ENCODE data around the gene DNMT1.
A peak's percentile ranks its signal among the peaks of the same experiment; 100 is the strongest.

DNMT1 gene

DNA sequence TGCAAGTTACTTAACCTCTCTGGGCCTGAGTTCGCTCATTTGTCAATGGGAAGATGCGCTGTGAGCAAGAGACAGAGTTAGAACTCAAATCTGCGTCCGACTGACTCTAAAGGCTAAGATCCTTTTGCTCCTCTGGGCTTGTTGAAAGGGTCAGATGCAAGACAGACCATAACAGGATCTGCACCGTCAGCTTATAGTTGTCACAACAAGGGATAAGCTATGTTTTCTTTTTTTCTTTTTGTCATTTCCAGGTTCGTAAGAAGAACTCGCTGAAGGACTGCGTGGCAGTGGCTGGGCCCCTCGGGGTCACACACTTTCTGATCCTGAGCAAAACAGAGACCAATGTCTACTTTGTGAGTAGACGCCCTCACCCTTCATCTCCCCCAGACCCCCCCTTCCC, 87.5 kb downstream of the DNMT1 start:
- TF ChIP-seq, protein P1, sequence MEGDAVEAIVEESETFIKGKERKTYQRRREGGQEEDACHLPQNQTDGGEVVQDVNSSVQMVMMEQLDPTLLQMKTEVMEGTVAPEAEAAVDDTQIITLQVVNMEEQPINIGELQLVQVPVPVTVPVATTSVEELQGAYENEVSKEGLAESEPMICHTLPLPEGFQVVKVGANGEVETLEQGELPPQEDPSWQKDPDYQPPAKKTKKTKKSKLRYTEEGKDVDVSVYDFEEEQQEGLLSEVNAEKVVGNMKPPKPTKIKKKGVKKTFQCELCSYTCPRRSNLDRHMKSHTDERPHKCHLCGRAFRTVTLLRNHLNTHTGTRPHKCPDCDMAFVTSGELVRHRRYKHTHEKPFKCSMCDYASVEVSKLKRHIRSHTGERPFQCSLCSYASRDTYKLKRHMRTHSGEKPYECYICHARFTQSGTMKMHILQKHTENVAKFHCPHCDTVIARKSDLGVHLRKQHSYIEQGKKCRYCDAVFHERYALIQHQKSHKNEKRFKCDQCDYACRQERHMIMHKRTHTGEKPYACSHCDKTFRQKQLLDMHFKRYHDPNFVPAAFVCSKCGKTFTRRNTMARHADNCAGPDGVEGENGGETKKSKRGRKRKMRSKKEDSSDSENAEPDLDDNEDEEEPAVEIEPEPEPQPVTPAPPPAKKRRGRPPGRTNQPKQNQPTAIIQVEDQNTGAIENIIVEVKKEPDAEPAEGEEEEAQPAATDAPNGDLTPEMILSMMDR (IDR thresholded peaks at IDR 0.05; ENCODE audit: control insufficient read depth, extremely low read depth, insufficient read depth), result no peak
- no peak for DNase-seq (ENCODE audit: low read depth)
- H3K4me3 ChIP-seq (ENCODE audit: low read depth, low read length), result peak overlapping the region; percentile 91

DNA sequence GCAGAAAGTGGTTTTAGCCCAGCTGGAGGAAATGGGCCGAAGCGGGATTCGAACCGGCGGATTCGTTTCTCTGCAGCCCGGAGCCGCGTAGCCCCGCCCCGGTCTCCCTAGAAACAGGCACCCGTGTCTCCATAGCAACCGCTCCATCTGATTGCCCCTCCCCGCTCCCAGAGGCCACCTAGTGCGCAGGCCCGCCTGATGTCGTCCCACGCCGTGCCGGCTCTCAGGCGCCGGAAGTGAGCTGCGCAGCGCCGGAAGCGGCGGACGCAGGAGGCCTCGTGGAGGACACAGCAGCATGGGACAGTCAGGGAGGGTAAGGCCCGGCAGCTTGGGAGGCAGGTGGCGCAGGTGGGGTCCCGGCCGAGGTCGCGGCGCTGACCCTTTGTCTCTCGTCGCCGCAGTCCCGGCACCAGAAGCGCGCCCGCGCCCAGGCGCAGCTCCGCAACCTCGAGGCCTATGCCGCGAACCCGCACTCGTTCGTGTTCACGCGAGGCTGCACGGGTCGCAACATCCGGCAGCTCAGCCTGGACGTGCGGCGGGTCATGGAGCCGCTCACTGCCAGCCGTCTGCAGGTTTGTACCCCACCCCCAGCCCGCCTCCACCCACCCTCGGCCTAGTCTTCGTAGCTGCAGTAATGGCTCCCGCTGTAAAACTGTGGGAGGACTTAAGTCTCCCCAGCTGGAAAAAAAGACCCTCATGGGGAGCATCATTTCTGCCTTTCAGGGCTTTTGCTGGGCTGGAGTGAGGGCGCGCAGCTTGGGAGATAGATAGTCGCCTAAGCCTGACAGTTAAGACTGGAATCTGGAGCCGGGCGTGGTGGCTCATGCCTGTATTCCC, 88.4 kb downstream of the DNMT1 start, which contains the start of gene PPAN:
PPAN (plus strand) TSS at position 263 of the 837 bp plus-strand sequence; CDS start at position 296, 33 bp downstream.
- peak within 1 kb of the TSS; percentile 91 for H3K4me3 ChIP-seq (ENCODE audit: low read depth, low read length)
- TF ChIP-seq, protein P1 (IDR thresholded peaks at IDR 0.05; ENCODE audit: control insufficient read depth, extremely low read depth, insufficient read depth), result no peak
- DNase-seq (ENCODE audit: low read depth), result peak; percentile 96

DNA sequence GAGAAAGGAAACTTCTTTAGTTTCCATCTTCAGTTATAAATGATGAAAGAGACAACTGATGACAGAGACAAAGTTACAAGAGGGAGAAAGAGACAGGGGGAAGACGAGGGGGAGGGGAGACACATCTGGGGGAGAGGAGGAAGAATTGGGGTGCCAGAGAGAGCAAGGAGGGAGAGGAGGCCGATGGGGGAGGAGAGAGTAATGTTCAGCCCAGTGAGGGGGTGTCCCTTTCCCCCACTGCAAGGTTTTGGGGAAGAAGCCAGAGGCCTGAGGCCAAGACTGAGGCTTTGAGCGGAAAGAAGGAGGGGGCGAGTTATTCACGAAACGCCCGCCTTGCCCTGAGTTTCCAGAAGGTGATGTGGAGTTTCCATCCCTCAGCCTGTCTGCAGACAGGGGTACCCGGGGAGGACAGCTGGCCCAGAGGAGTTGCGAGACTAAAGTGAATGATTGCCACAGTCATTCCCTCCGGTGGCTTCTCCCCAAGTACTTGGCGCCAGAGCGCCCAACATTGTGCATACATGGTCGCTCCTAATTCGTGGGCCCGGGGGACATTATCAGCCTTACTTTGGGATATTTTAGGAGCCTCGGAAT, 89.1 kb downstream of the DNMT1 start:
- TF ChIP-seq, protein P1 (IDR thresholded peaks at IDR 0.05; ENCODE audit: control insufficient read depth, extremely low read depth, insufficient read depth), result no peak
- DNase-seq (ENCODE audit: low read depth), result no peak
- H3K4me3 ChIP-seq (ENCODE audit: low read depth, low read length), result peak overlapping the region; percentile 91

DNA sequence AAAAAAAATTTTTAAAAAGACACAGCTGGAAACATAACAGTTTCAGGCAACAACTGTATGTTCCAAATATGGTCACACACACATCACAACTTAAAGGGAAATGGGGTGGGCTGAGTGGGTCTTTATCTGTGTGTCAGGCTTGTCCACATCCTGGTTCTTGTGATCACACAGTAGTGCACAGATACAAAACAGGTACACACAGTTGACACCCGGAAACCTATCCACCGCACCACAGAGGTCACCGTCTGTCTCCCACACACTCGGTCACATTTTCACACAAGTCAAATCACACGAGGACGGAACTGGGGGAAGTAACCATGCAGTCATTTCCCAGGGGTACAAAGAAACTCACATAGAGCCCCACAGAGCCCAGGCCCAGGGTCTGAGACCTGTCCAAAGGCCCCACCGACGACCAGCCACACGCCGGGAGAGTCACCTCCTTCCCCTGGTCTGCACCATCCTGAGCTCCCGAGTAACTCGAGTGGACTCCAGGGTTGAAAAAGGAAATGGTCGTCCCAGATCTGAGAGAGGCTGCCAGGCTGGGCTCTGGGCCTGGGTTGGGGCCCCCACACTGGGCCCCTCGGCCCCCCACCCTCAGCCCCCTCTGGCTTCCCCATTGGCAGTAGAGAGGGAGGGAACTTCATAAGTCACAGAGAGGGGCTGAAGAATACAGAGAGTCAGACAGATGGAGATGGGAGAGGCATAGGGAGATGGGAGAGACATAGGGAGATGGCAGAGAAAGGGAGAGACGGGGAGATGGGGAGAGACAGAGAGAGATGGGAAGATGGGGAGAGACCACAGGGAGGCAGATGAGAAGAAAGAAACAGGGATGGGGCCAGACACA, 89.9 kb downstream of the DNMT1 start:
- DNase-seq (ENCODE audit: low read depth), result no peak
- TF ChIP-seq, protein P1 (IDR thresholded peaks at IDR 0.05; ENCODE audit: control insufficient read depth, extremely low read depth, insufficient read depth), result no peak

DNA sequence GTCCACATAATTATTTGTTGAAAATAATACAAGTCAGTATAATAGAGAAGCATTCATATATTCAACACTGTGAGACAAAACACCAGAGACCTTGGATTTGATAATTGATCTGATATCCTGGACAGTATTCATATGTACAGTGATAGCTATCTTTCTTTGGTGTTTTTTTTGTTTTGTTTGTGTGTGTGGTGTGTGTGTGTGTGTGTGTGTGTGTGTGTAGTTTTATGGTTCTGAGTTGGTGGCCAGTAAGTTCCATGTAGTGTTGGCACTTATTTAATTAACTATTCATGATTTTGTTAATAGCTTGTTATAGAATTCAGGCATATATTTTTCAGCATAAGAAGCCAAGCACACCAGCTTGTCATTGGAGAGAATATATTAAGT, 90.6 kb downstream of the DNMT1 start:
- TF ChIP-seq, protein P1 (IDR thresholded peaks at IDR 0.05; ENCODE audit: control insufficient read depth, extremely low read depth, insufficient read depth), result no peak
- DNase-seq (ENCODE audit: low read depth), result no peak
- no peak overlapping the region for H3K4me3 ChIP-seq (ENCODE audit: low read depth, low read length)

More for the DNA sequence above, 89.9 kb downstream of the DNMT1 start:
- no peak overlapping the region for H3K4me3 ChIP-seq (ENCODE audit: low read depth, low read length)

DNA sequence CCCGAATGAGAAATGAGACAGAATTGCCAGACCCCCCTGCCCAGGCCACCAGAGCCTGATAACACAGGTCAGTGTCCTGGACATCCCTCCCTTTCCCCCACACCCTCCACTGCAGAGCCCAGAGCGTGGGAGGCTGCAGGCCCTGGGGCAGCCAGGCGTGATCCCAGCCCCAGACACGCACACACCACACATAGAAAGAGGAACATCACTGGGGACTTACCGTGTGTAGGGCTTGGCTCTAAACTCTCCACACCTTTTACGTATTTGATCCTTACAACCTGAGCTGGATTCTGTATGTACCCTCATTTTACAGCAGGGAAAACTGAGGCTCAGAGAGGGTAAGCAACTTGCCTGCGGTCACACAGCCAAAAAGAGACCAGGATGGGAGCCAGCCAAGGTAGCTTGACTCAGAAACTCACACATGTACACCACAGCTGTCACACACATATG, 91.9 kb downstream of the DNMT1 start:
- TF ChIP-seq, protein P1 (IDR thresholded peaks at IDR 0.05; ENCODE audit: control insufficient read depth, extremely low read depth, insufficient read depth), result no peak
- no peak for DNase-seq (ENCODE audit: low read depth)
- H3K4me3 ChIP-seq (ENCODE audit: low read depth, low read length), result no peak overlapping the region
